ENCODE results near the gene SIM2.

Gene SIM2

GRCh38 chr21:36751383-36751782, 52.5 kb downstream of the SIM2 start:
- intact Hi-C loops (cut with DNase I), result loop anchor here (10.0 kb wide), 1 partner anchor 97 kb away; no protein-coding TSS in a partner anchor
- DNase-seq, result peak in 1 of 10 donors; percentile 57

GRCh38 chr21:36753556-36753955, 54.6 kb downstream of the SIM2 start:
- intact Hi-C loops (cut with DNase I), result loop anchor here (10.0 kb wide), 1 partner anchor 99 kb away; no protein-coding TSS in a partner anchor
- DNase-seq, result peak in 1 of 10 donors; percentile 7

GRCh38 chr21:36754241-36754898, 55.5 kb downstream of the SIM2 start:
- intact Hi-C loops (cut with DNase I), result loop anchor here (10.0 kb wide), 1 partner anchor 100 kb away; no protein-coding TSS in a partner anchor
- peak in 1 of 10 donors; percentile 88 for DNase-seq

GRCh38 chr21:36756527-36756926, 57.6 kb downstream of the SIM2 start:
- no peak for DNase-seq
- intact Hi-C loops (cut with DNase I), result loop anchor here (10.0 kb wide), 1 partner anchor 102 kb away; no protein-coding TSS in a partner anchor

- intact Hi-C loops (cut with DNase I), result loop anchor here (10.0 kb wide), 1 partner anchor 102 kb away; no protein-coding TSS in a partner anchor
- DNase-seq, result peak in 1 of 10 donors; percentile 26
Measured at GRCh38 chr21:36757196-36757595, 58.3 kb downstream of the SIM2 start.

- intact Hi-C loops (cut with DNase I), result loop anchor here (10.0 kb wide), 1 partner anchor 105 kb away; no protein-coding TSS in a partner anchor
Measured at GRCh38 chr21:36759348-36760083, 60.6 kb downstream of the SIM2 start.

GRCh38 chr21:36761685-36762084, 62.8 kb downstream of the SIM2 start:
- intact Hi-C loops (cut with DNase I), result no loop called here
- DNase-seq, result no peak

More at GRCh38 chr21:36759348-36760083, 60.6 kb downstream of the SIM2 start:
- DNase-seq, result no peak

- intact Hi-C loops (cut with DNase I), result no loop called here
- no peak for DNase-seq
Measured at GRCh38 chr21:36762642-36763041, 63.7 kb downstream of the SIM2 start.

GRCh38 chr21:36763305-36763704, 64.4 kb downstream of the SIM2 start:
- DNase-seq, result no peak
- intact Hi-C loops (cut with DNase I), result no loop called here

GRCh38 chr21:36765229-36765628, 66.3 kb downstream of the SIM2 start:
- intact Hi-C loops (cut with DNase I), result no loop called here
- no peak for DNase-seq

- intact Hi-C loops (cut with DNase I), result no loop called here
- peak in 1 of 10 donors; percentile 80 for DNase-seq
Measured at GRCh38 chr21:36766511-36766910, 67.6 kb downstream of the SIM2 start.

- intact Hi-C loops (cut with DNase I), result no loop called here
Measured at GRCh38 chr21:36767096-36767495, 68.2 kb downstream of the SIM2 start.

GRCh38 chr21:36768496-36768895, 69.6 kb downstream of the SIM2 start:
- peak in 1 of 10 donors; percentile 83 for DNase-seq
- intact Hi-C loops (cut with DNase I), result no loop called here

More at GRCh38 chr21:36767096-36767495, 68.2 kb downstream of the SIM2 start:
- DNase-seq, result no peak

- no peak for DNase-seq
- intact Hi-C loops (cut with DNase I), result no loop called here
Measured at GRCh38 chr21:36769051-36769839, 70.3 kb downstream of the SIM2 start.

GRCh38 chr21:36773117-36773516, 74.2 kb downstream of the SIM2 start:
- intact Hi-C loops (cut with DNase I), result no loop called here
- peak in 5 of 10 donors; percentile 35 to 85 (median 42) for DNase-seq

- intact Hi-C loops (cut with DNase I), result no loop called here
- DNase-seq, result no peak
Measured at GRCh38 chr21:36773995-36774394, 75.1 kb downstream of the SIM2 start.

- peak in 3 of 10 donors; percentile 57 to 86 (median 82) for DNase-seq
- intact Hi-C loops (cut with DNase I), result no loop called here
Measured at GRCh38 chr21:36776981-36777617, 78.2 kb downstream of the SIM2 start.

- intact Hi-C loops (cut with DNase I), result no loop called here
- no peak for DNase-seq
Measured at GRCh38 chr21:36780861-36781260, 81.9 kb downstream of the SIM2 start.

GRCh38 chr21:36783612-36784374, 84.9 kb downstream of the SIM2 start:
- intact Hi-C loops (cut with DNase I), result no loop called here
- DNase-seq, result no peak
